ENCODE measurements around the gene CDH12.

CDH12 gene

DNA sequence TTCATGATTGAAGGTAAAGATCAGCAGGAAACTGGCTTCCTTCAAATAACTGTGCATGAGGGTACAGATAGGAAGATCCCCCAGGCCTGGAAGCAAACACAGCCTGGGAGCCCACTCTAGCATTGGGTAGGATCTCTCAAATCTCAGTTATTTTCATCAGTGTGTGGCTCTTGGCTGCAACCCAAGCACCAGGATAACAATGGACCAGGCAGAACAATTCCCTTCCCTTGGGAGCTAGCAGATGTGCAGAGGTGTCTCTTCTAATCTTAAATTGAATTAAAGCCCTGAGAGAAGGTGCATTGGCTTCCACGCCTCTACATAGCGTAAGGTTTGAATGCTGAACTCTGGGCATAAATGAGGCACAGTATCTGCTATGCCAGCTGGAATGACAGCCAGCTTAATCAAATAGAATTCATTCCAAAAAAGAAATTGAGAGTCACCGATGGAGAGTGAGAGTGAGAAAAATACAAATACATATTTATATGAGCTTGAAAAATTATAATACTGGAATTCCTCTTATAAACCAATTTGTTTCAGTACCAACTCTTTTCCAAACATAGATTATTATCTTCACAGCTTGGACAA, 957.3 kb downstream of the CDH12 start:
- DNase-seq (ENCODE audit: low read depth) = no peak
- H3K4me3 ChIP-seq (ENCODE audit: control insufficient read depth, low read depth, low read length) = no peak overlapping the region
- TF ChIP-seq, protein P1, sequence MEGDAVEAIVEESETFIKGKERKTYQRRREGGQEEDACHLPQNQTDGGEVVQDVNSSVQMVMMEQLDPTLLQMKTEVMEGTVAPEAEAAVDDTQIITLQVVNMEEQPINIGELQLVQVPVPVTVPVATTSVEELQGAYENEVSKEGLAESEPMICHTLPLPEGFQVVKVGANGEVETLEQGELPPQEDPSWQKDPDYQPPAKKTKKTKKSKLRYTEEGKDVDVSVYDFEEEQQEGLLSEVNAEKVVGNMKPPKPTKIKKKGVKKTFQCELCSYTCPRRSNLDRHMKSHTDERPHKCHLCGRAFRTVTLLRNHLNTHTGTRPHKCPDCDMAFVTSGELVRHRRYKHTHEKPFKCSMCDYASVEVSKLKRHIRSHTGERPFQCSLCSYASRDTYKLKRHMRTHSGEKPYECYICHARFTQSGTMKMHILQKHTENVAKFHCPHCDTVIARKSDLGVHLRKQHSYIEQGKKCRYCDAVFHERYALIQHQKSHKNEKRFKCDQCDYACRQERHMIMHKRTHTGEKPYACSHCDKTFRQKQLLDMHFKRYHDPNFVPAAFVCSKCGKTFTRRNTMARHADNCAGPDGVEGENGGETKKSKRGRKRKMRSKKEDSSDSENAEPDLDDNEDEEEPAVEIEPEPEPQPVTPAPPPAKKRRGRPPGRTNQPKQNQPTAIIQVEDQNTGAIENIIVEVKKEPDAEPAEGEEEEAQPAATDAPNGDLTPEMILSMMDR (conservative IDR thresholded peaks at IDR 0.05; ENCODE audit: control insufficient read depth, insufficient read depth, low read depth, low read length) = no peak

DNA sequence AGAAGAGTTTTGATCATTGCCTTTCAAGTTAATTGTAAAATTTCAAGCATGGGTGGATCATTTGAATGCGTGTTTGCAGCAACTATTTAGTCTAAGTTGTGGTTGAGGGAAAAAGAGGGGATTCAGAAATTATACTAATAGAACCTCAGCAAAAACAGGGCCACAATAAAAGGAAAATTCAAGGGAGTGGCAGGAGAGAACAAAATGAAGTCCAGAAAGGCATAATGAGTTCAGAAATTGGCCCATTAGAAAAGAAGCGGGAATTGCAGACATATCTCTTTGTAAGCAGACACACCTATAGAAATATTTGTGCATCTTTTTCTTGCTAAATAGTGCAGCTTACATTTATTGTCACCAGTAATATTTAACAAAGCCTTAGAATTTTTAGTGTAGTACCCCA, 960.0 kb downstream of the CDH12 start:
- no peak for DNase-seq (ENCODE audit: low read depth)
- TF ChIP-seq, protein P1 (conservative IDR thresholded peaks at IDR 0.05; ENCODE audit: control insufficient read depth, insufficient read depth, low read depth, low read length) = no peak
- H3K4me3 ChIP-seq (ENCODE audit: control insufficient read depth, low read depth, low read length) = no peak overlapping the region

DNA sequence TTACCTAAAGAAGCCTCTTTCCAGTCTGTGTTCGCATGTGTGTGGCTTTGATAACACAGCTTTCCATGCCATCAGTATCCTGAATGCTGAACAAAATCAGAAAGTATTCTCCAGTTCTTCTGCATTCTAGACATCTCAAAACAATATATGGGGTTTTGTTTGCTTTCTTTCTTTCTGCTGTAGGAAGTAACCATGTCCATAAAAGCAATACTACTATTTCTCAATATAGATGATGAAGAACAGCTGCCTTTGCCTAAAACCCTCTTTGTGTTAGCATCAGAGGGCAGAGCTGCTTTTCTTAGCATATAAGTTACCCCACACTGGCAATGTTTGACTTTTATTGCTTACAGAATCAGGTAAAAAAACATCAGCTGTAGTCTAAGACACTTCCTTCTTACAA, 963.6 kb downstream of the CDH12 start:
- TF ChIP-seq, protein P1 (conservative IDR thresholded peaks at IDR 0.05; ENCODE audit: control insufficient read depth, insufficient read depth, low read depth, low read length) = no peak
- no peak for DNase-seq (ENCODE audit: low read depth)
- no peak overlapping the region for H3K4me3 ChIP-seq (ENCODE audit: control insufficient read depth, low read depth, low read length)

DNA sequence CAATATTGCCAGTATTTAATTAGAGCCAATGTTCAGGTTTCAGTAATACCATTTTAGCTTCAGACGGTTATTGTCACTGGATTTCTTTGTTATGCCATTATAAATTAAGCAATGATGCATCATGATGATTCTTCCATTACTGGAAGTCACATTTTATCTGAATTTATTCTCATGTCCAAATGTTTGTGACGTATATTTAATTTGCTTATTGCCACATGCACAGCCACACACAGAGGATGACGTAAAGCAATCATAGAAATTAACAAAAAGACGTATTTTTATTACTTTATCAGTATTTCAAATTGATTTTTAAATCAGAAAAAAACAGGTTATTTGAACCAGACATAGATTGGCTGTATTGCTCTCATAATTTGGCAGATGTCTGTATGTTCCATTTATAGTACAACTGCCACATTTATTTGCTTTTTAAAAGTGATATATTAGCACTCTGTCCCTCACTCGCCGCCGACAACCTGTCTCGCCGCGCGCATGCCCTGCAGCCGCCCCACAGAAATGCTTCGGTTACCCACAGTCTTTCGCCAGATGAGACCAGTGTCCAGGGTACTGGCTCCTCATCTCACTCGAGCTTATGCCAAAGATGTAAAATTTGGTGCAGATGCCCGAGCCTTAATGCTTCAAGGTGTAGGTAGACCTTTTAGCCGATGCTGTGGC, 970.9 kb downstream of the CDH12 start:
- TF ChIP-seq, protein P1 (conservative IDR thresholded peaks at IDR 0.05; ENCODE audit: control insufficient read depth, insufficient read depth, low read depth, low read length) = no peak
- H3K4me3 ChIP-seq (ENCODE audit: control insufficient read depth, low read depth, low read length) = no peak overlapping the region
- DNase-seq (ENCODE audit: low read depth) = no peak

DNA sequence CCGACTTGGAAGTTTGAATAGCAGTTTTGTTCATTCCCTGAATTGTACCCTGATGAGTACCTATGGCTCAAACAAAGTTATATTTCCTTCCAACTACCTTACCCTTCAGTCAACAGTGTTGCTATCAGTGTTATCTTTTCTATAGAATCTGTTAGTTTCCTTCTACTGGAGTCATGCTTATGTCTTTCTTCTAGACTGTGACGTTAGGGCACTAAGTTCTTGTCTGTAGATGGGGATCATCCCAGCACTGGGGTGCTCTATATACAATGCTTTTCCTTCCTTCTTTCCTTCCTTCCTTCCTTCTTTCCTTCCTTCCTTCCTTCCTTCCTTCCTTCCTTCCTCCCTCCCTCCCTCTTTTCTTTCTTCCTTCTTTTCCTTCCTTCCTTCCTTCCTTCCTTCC, 973.0 kb downstream of the CDH12 start:
- no peak overlapping the region for H3K4me3 ChIP-seq (ENCODE audit: control insufficient read depth, low read depth, low read length)
- DNase-seq (ENCODE audit: low read depth) = no peak
- TF ChIP-seq, protein P1 (conservative IDR thresholded peaks at IDR 0.05; ENCODE audit: control insufficient read depth, insufficient read depth, low read depth, low read length) = no peak

DNA sequence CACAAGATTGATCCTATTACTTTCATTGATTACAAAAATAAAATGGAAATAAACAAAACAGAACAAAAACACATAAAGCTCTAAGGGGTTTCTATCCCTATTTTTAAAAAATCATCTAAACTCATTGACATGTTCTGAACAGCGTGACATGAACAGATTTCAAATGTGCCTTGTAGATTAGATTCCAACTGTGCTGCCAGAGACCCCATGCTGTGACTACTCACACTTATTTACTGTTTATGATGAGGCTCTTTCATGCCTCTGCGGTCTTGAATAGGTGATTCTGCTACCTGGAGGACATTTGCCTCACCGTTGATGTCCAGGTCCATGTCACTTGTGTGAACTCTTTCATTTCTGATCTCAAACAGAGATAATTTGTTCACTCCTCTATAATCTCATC, 990.2 kb downstream of the CDH12 start:
- H3K4me3 ChIP-seq (ENCODE audit: control insufficient read depth, low read depth, low read length) = no peak overlapping the region
- no peak for DNase-seq (ENCODE audit: low read depth)
- TF ChIP-seq, protein P1 (conservative IDR thresholded peaks at IDR 0.05; ENCODE audit: control insufficient read depth, insufficient read depth, low read depth, low read length) = no peak

All from fibroblast of mammary gland (primary cell).